Activated CD8-positive, alpha-beta memory T cell treated with anti-CD3 and anti-CD28 coated beads, Interleukin-2, amount 50 U/mL, for 1 hour (primary cell): Measurements from ENCODE around the gene MMADHC.

Experiments used
- DNase-seq: peaks from one replicate; pipeline ENCODE4 v3.0.0-alpha.2; 2020; ENCODE audit errors: extremely low read depth

MMADHC gene

GRCh38 chr2:149556452-149556851 lies 31.1 kb downstream of the MMADHC start:
- no peak for DNase-seq

GRCh38 chr2:149552830-149553229 lies 34.7 kb downstream of the MMADHC start:
- DNase-seq: no peak

GRCh38 chr2:149552226-149552625 lies 35.3 kb downstream of the MMADHC start:
- DNase-seq: no peak

GRCh38 chr2:149544692-149545091 lies 42.9 kb downstream of the MMADHC start:
- no peak for DNase-seq

GRCh38 chr2:149543845-149544244 lies 43.7 kb downstream of the MMADHC start:
- DNase-seq: no peak

- no peak for DNase-seq
Measured at GRCh38 chr2:149540138-149540537, 47.4 kb downstream of the MMADHC start.

- DNase-seq: no peak
Measured at GRCh38 chr2:149538138-149538833, 49.3 kb downstream of the MMADHC start.

GRCh38 chr2:149537092-149537726 lies 50.4 kb downstream of the MMADHC start:
- no peak for DNase-seq

GRCh38 chr2:149536649-149537048 lies 50.9 kb downstream of the MMADHC start:
- no peak for DNase-seq

GRCh38 chr2:149534674-149535073 lies 52.9 kb downstream of the MMADHC start:
- DNase-seq: no peak

- DNase-seq: no peak
Measured at GRCh38 chr2:149528983-149529382, 58.6 kb downstream of the MMADHC start.

- DNase-seq: no peak
Measured at GRCh38 chr2:149527998-149528755, 59.4 kb downstream of the MMADHC start.

- DNase-seq: no peak
Measured at GRCh38 chr2:149526689-149527088, 60.9 kb downstream of the MMADHC start.

- no peak for DNase-seq
Measured at GRCh38 chr2:149525323-149525722, 62.3 kb downstream of the MMADHC start.
